GM12878 (cell line): ENCODE data around the gene OR2D3.

ENCODE experiments used
- ATF3 ChIP-seq: IDR thresholded peaks from 2 replicates; pipeline ENCODE4 v1.6.1; 2011; ENCODE audit warnings: low read depth, mild to moderate bottlenecking, low read length, moderate library complexity, borderline replicate concordance; ENCODE audit errors: extremely low read depth
- CBFB ChIP-seq: IDR thresholded peaks from 2 replicates; pipeline ENCODE4 v1.6.1; 2016; ENCODE audit warnings: antibody characterized with exemption, low read depth
- CBX3 ChIP-seq: fragments of 200-600 bp; sonication (generic); IDR thresholded peaks from 2 replicates; pipeline ENCODE4 v1.6.1; 2016; ENCODE audit warnings: low read depth, borderline replicate concordance
- CTCF ChIP-seq, 3 experiments: IDR thresholded peaks in 2 of 3; conservative IDR thresholded peaks in 1 of 3; 2 replicates each; pipeline ENCODE4 v1.5.1; 2011; ENCODE audit warnings: low read depth in 3 of 3, low read length in 3 of 3, mild to moderate bottlenecking in 3 of 3, control low read depth in 2 of 3, moderate library complexity in 2 of 3, inconsistent platforms in 1 of 3, mixed read lengths in 1 of 3; ENCODE audit not compliant: control insufficient read depth in 2 of 3, insufficient read depth in 1 of 3; ENCODE audit errors: extremely low read depth in 1 of 3
- GABPA ChIP-seq: IDR thresholded peaks from 2 replicates; pipeline ENCODE4 v1.6.1; 2014; ENCODE audit warnings: antibody characterized with exemption, low read depth, mild to moderate bottlenecking, inconsistent platforms
- LARP7 ChIP-seq: fragments of 450-650 bp; IDR thresholded peaks from 2 replicates; pipeline ENCODE4 v1.6.1; 2017; ENCODE audit warnings: mild to moderate bottlenecking
- MAX ChIP-seq: IDR thresholded peaks from 2 replicates; pipeline ENCODE4 v1.6.1; 2012; ENCODE audit warnings: low read depth, low read length, improper control_type of control experiment
- MLLT1 ChIP-seq: fragments of 450-650 bp; IDR thresholded peaks from 2 replicates; pipeline ENCODE4 v1.6.1; 2016; ENCODE audit warnings: mild to moderate bottlenecking
- MYC ChIP-seq: IDR thresholded peaks from 2 replicates; pipeline ENCODE4 v1.6.1; 2011; ENCODE audit warnings: mild to moderate bottlenecking, low read length, moderate library complexity, inconsistent platforms; ENCODE audit not compliant: insufficient read depth, insufficient replicate concordance, insufficient read length, severe bottlenecking
- NKRF ChIP-seq: fragments of 450-650 bp; conservative IDR thresholded peaks from 2 replicates; pipeline ENCODE4 v1.6.1; 2017; ENCODE audit warnings: mild to moderate bottlenecking, moderate library complexity
- STAT1 ChIP-seq: fragments of 450-650 bp; conservative IDR thresholded peaks from 2 replicates; pipeline ENCODE4 v1.6.1; 2014; ENCODE audit warnings: antibody characterized with exemption, mild to moderate bottlenecking
- ZNF622 ChIP-seq: fragments of 450-650 bp; IDR thresholded peaks from 2 replicates; pipeline ENCODE4 v1.6.1; 2017; ENCODE audit warnings: mild to moderate bottlenecking, inconsistent platforms

- no peak for TF ChIP-seq CTCF (IDR thresholded peaks at IDR 0.05 in 2 of 3, conservative IDR thresholded peaks at IDR 0.05 in 1 of 3; ENCODE audit: control insufficient read depth in 2 of 3, extremely low read depth in 1 of 3, insufficient read depth in 1 of 3, low read depth in 3 of 3, low read length in 3 of 3)
- no peak for TF ChIP-seq STAT1
- TF ChIP-seq CBFB = no peak
- TF ChIP-seq GABPA = no peak
- no peak for TF ChIP-seq LARP7
- TF ChIP-seq ATF3 = no peak
- no peak for TF ChIP-seq MYC
- no peak for TF ChIP-seq NKRF
- no peak for TF ChIP-seq CBX3
- no peak for TF ChIP-seq MLLT1
- TF ChIP-seq ZNF622 = no peak
- no peak for TF ChIP-seq MAX
Measured at GRCh38 chr11:6889835-6890234, 31.0 kb upstream of the OR2D3 start.
